Cardiac fibroblast (primary cell): ENCODE data around the gene TEKTIP1.

Experiments used
- DNase-seq, 2 donors: peaks; one replicate each; pipeline versions ENCODE4 v3.0.0 to v3.0.0-alpha.2; 2010; ENCODE audit warnings: low read depth in 2 of 2
- H3K4me3 ChIP-seq, 2 donors: replicated peaks in 1 of 2; 1 replicate in 1 of 2; 2 replicates in 1 of 2; pipeline ENCODE4 v1.5.1; 2011; ENCODE audit warnings: low read depth in 2 of 2, low read length in 2 of 2, mild to moderate bottlenecking in 2 of 2, moderate library complexity in 1 of 2
- TF ChIP-seq, protein P1 (sequence below): IDR thresholded peaks from one replicate; pipeline ENCODE4 v1.5.1; 2011; ENCODE audit warnings: low read depth, mild to moderate bottlenecking, low read length, inconsistent platforms

Gene TEKTIP1

DNA sequence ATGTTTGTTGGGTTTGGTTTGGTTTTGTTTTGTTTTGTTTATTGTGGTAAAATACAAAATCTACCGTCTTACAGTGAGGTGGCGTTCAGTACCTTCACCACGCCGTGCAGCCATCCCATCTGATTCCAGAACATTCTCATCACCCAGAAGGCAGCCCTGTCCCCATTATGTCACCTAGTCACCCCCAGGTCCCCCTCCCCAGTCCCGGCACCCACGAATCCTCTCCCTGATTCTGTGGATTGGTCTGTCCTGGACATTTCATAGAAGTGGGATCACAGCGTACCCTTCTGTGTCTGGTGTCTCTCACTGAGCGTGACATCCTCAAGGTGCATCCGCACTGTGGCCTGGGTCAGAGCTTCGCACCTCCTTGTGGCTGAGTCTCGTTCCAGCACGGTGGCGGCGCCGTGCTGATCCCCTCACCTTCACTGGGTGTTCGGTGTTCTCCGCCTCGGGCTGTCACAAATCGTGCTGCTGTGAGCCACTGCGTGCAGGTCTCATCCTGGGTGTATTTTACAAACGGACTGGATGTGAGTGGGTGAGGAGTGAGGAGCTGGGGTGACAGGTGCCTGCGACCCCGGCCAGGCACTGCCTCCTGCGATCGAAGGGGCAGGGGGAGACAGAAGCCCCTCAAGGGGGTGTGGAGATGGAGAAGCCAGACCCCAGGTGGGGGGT lies 580 bp upstream of the TEKTIP1 start:
- TF ChIP-seq, protein P1, sequence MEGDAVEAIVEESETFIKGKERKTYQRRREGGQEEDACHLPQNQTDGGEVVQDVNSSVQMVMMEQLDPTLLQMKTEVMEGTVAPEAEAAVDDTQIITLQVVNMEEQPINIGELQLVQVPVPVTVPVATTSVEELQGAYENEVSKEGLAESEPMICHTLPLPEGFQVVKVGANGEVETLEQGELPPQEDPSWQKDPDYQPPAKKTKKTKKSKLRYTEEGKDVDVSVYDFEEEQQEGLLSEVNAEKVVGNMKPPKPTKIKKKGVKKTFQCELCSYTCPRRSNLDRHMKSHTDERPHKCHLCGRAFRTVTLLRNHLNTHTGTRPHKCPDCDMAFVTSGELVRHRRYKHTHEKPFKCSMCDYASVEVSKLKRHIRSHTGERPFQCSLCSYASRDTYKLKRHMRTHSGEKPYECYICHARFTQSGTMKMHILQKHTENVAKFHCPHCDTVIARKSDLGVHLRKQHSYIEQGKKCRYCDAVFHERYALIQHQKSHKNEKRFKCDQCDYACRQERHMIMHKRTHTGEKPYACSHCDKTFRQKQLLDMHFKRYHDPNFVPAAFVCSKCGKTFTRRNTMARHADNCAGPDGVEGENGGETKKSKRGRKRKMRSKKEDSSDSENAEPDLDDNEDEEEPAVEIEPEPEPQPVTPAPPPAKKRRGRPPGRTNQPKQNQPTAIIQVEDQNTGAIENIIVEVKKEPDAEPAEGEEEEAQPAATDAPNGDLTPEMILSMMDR, result no peak
- DNase-seq, result no peak
- H3K4me3 ChIP-seq, result no peak overlapping the region

DNA sequence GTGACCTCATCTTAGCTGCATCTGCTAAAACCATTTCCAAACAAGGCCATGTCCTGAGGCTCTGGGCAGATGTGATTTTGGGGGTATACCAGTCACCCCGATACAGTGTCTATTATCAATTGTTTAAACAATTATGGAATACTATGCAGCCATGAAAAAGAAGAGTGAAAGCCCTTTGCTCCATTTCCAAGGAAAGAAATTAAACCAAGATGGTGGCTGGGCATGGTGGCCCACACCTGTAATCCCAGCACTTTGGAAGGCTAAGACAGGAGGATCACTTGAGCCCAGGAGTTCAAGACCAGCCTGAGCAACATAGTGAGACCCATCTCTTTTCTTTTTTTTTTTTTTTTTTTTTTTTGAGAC lies 763 bp downstream of the TEKTIP1 start:
- TF ChIP-seq, protein P1, result no peak
- H3K4me3 ChIP-seq, result no peak overlapping the region
- DNase-seq, result no peak

DNA sequence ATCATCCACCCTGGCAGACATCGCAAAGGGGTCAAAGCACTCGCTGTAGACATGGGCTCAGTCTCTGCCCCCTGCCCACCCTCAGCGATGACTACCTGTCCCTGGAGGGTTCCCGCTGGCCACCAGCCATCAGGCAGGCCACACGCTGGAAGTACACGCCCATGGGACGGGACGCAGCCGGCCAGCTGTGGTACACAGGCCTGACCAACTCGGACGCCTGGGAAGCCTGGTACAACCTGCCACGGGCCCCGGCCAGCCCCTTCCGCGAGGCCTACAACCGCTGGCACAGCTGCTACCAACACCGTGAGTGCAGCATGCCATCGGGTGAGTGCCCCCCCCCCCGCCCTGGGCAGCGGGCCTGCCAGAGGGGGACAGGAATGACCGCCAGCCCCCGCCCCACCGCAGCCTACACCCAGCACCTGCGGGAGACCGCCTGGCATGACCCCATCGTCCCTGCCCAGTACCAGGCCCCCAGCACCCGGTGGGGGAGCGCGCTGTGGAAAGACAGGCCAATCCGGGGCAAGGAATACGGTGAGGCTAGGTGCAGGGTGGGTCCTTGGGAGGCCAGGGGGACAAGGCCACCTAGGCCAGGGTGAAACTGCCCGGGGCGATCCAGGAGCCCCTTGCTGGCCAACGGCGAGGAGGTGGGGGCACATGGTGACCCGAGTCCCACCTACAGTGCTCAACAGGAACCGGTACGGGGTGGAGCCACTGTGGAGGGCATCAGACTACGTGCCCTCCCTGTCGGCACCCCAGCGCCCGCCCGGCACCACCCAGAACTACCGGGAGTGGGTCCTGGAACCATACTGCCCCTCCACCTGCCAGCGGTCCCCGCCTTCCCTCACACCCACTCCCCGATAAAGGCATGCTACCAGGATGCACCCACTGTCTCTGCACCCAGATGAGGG lies 4.4 kb downstream of the TEKTIP1 start:
- DNase-seq, result peak in 1 of 2 donors; percentile 37
- TF ChIP-seq, protein P1, result no peak

GRCh38 chr19:3544058-3544376 lies 5.0 kb downstream of the TEKTIP1 start:
- DNase-seq, result no peak
- TF ChIP-seq, protein P1, result no peak
- H3K4me3 ChIP-seq, result no peak overlapping the region

More for the DNA sequence above, 4.4 kb downstream of the TEKTIP1 start:
- H3K4me3 ChIP-seq, result no peak overlapping the region

- peak; percentile 60 to 63 for DNase-seq
- TF ChIP-seq, protein P1, result peak; percentile 97
- no peak overlapping the region for H3K4me3 ChIP-seq
Measured at GRCh38 chr19:3544742-3545668, 6.0 kb downstream of the TEKTIP1 start.

GRCh38 chr19:3545669-3546034 lies 6.7 kb downstream of the TEKTIP1 start:
- no peak for DNase-seq
- no peak overlapping the region for H3K4me3 ChIP-seq
- TF ChIP-seq, protein P1, result no peak
